ENCODE measurements around the gene DOCK1. TPM values are rescaled to one million over a fixed set of nuclear protein-coding genes. Genes with fewer than 3 reads are reported as not detected.
"Not testable (repeated sequence)": the region's sequence is repeated elsewhere in the genome, so short reads cannot be mapped to it uniquely, and the experiment has no call there.

DOCK1 gene
- total RNA-seq, 1 donor from 2014 or later: 31.2 TPM

GRCh38 chr10:126899529-126899928 is 5.7 kb upstream of the DOCK1 start:
- DNase-seq (ENCODE audit: low spot score): peak; percentile 9
- intact Hi-C loops (cut with DNase I): not testable (repeated sequence)

- intact Hi-C loops (cut with DNase I): no loop called here
- peak; percentile 68 for DNase-seq (ENCODE audit: low spot score)
These were observed 3.1 kb upstream of the DOCK1 start for GRCh38 chr10:126902157-126902556.

DNA sequence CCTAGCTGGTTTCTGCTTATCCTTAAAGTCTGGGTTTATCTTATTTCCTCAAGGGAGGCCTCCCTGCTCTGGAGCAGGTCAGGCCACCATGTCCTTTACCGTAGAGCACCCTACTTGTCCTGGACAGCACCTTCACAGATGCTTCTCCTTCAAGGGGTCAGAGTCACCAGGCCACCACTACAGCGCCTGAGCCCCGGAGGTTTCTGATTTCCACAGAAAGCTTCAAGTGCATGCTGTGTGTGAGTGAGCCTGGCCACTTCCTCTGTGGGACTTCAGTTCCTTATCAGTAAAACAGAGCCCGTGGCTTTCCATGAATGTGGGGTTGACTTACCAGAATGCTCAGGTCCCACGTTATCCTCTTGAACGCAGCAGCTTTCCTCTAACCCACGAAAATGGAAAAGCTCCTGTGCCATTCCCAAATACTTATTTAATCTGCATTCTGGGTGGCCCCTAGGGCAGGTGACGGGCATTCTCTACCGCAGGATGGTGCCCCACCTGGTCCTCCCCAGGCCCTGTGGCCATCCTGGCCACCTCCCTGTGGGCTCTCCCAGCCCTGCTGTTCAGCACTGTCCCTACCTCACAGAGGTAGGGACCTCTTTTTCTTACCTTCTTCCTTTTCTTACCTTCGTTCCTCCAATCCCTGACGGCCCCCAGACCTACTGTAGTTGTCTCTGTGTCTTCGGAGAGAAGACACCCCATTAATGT is 1.4 kb upstream of the DOCK1 start:
- intact Hi-C loops (cut with DNase I): no loop called here

GRCh38 chr10:126904516-126904817 is 761 bp upstream of the DOCK1 start:
- intact Hi-C loops (cut with DNase I): no loop called here
- DNase-seq (ENCODE audit: low spot score): no peak

More for the DNA sequence above, 1.4 kb upstream of the DOCK1 start:
- no peak for DNase-seq (ENCODE audit: low spot score)

- intact Hi-C loops (cut with DNase I): no loop called here
- DNase-seq (ENCODE audit: low spot score): peak; percentile 77
These were observed 812 bp downstream of the DOCK1 start for GRCh38 chr10:126905776-126906703.

DNA sequence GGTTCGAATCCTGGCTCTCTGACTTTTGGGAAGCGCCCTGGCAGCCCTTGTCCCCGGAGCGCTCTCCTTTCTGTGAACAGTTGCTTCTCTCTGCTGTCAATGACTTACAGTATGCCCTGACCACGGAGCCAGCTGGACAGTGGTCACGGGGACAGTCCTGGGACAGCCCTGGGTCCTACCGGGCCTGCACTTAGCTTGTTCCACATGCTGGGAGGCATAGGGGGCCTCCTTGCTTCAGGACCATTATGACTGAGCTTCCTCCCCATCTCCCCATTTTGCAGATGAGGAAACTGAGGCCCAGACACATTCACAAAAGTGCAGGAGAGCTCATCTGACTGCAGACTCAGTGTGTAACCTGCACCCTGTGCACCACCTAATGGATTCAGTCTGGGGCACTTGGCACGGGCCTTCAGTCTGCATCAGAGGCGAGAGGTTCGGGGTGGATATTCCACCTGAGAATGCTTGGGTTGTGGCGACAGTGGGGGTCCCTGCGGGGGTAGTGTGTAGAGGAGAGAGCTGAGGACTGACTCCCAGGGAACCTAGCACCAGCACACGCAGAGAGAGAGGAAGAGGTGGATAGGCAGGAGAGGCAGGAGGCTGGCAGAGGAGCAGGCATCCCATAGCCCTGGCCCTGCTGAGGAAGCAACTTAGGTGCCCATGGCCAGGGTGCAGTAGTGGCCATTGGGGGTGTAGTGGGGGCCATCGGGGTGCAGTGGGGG is 1.6 kb downstream of the DOCK1 start:
- intact Hi-C loops (cut with DNase I): no loop called here
- peak; percentile 22 for DNase-seq (ENCODE audit: low spot score)

- intact Hi-C loops (cut with DNase I): no loop called here
- no peak for DNase-seq (ENCODE audit: low spot score)
These were observed 2.3 kb downstream of the DOCK1 start for GRCh38 chr10:126907423-126907970.

GRCh38 chr10:126908225-126908624 is 3.0 kb downstream of the DOCK1 start:
- no peak for DNase-seq (ENCODE audit: low spot score)
- intact Hi-C loops (cut with DNase I): no loop called here

- intact Hi-C loops (cut with DNase I): no loop called here
- peak; percentile 31 for DNase-seq (ENCODE audit: low spot score)
These were observed 3.5 kb downstream of the DOCK1 start for GRCh38 chr10:126908729-126909128.

DNA sequence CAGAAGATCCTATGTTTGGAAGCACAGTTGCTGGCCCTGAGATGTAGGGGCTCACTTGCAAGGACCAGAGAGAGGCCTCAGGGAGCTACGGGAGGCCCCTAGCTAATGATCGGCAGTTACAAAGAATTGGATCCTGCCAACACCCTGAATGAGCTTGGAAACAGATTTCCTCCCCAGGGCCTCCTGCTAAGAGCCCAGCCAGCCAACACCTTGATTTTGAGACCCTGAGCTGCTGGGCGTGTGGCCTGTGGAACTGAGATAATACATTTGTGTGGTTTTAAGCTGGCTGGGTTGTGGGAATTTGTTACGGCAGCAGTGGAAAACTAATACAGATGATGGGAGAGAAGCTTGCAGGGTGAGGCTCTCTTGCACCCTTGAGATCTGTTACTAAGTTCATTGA is 3.9 kb downstream of the DOCK1 start:
- DNase-seq (ENCODE audit: low spot score): no peak
- intact Hi-C loops (cut with DNase I): no loop called here

DNA sequence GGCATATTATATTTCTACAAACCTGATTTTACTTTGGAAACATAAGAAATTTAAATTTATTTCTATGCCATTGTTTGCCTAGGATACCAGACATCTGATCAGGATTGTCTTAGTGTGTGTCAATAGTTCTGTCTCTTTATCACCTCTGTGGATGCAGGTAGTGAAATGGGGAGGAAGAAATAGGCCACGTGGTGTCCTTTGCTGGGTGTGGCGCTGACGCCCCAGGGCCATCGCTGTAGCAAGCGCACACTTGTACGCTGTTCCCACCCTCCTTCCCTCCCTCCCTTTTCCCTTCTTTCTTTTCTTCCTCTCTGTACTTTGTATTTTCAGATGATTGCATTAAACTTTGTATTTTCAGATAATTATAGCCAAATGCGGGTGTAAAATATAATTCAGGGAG is 5.0 kb downstream of the DOCK1 start:
- intact Hi-C loops (cut with DNase I): no loop called here
- no peak for DNase-seq (ENCODE audit: low spot score)

GRCh38 chr10:126910798-126911197 is 5.6 kb downstream of the DOCK1 start:
- no peak for DNase-seq (ENCODE audit: low spot score)
- intact Hi-C loops (cut with DNase I): no loop called here

- DNase-seq (ENCODE audit: low spot score): no peak
- intact Hi-C loops (cut with DNase I): no loop called here
These were observed 6.1 kb downstream of the DOCK1 start for GRCh38 chr10:126911301-126911700.

DNA sequence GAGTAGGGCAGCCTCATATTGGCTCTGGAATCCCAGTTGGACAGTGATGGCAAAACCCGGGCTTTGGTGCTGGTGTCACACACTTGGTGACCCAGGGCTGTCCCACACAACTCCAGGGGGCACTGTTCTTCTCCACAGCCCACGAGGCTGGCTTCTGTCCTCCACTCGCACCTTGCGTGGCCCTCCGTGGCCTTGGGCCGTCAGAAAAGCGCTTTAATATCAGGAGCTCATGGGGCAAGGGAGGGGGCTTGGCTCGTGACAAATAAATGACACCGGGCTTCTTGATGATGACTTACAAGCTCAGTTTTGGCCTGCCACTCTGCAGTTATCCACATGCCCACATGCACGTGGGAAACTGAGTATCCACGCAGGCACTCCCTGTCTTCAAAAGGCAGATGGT is 8.1 kb downstream of the DOCK1 start:
- no peak for DNase-seq (ENCODE audit: low spot score)
- intact Hi-C loops (cut with DNase I): no loop called here

- DNase-seq (ENCODE audit: low spot score): no peak
- intact Hi-C loops (cut with DNase I): no loop called here
These were observed 9.3 kb downstream of the DOCK1 start for GRCh38 chr10:126914561-126914960.

DNA sequence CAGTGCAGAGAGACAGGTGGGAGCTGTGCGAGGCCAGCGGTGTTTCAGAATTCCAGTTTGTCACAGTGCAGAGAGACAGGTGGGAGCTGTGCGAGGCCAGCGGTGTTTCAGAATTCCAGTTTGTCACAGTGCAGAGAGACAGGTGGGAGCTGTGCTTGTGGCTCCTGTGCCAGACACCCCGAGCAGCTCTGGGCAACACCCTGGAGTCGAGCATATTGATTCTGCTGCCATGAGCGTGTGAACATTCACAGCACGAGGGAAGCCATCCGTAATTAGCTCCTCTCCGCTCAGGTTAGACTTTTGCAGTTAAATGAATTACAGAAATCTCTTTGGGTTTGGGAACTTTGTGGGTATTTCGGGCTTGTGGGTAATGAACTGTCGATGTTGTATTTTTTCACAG is 11.7 kb downstream of the DOCK1 start:
- intact Hi-C loops (cut with DNase I): not testable (repeated sequence)

DNA sequence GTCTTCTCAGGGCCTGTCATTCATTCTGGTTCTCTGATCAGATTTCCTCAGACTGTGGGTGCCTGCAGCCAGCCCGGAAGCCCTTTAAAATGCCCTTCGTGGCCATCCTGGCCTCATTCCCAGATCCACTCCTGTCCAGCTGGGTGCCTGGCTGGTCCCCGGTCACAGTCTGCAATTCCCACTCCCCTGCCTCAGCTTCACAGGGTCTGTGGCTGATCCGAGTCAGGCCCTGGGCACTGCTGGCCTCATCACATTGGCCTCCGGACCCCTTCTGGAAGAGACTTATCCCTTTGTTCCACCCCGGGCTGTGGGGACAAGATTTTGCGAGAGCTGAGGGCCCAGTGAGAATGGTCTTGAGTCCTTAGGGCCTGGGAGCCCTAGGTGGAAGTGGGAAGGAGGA is 12.1 kb downstream of the DOCK1 start:
- intact Hi-C loops (cut with DNase I): no loop called here
- no peak for DNase-seq (ENCODE audit: low spot score)

More for the DNA sequence above, 11.7 kb downstream of the DOCK1 start:
- not testable (repeated sequence) for DNase-seq (ENCODE audit: low spot score)

DNA sequence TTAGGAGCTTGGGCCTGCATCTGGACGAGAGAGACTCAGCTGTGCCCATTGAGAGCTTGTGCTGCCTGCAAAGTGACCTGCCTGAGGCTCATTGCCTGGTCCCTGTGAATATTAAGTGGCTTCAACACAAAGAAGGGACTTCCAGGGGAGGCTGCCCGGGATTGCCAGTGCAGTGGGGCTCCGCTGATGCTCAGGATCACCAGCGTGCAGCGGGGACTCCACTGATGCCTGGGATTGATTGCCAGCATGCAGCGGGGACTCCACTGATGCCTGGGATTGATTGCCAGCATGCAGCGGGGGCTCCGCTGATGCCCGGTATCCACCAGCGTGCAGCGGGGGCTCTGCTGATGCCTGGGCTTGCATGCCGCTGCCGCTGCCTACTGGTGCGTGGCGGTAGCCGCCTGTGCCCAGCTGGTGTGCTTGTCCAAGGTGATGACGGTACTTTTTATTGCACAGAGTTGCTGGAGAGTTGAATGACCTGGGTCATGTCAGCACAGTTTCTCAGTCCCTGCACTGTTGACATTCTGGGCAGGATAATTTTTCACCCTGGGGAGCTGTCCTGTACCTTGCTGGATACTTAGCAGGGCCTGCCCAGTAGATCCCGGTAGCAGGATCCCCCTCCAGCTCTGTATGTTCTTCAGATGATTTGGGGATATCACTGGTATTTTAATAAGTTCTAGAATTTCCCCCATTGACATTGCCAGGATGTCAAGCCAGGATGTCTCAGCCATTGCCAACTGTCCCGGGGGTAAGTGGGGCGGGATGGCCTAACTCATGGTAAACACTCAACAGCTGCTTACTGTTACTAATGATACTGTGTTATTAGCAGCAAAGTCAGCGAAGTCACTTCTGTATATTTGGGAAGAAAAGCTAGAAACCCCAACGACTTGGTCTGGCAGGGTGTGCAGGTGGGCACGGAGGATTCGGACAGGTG is 13.0 kb downstream of the DOCK1 start:
- no peak for DNase-seq (ENCODE audit: low spot score)
- intact Hi-C loops (cut with DNase I): no loop called here

DNA sequence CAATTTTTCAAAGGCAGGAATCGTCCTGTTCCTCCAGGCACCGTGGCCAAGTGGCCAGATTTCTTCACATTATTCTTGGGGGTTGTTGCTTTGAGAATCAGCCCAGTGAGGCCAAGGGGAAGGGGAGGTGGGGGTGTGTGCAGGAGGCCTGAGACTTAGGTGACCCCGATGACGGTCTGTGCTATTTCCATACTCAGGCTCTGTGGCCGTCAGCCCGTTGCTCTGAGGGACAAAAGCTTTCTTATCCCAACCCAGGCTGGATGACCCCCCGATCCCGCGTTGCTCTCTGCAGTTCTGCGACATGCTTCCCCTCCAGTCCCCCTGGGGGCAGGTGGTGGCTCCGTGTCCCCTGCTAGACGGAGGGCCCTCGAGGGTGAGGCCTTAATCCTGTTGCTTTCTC is 14.2 kb downstream of the DOCK1 start:
- no peak for DNase-seq (ENCODE audit: low spot score)
- intact Hi-C loops (cut with DNase I): no loop called here
